GM18526 (cell line): ENCODE measurements around the gene CYSRT1.

Source experiments
- POLR2A ChIP-seq: IDR thresholded peaks from 3 replicates; pipeline ENCODE4 v1.6.1; 2011; ENCODE audit not compliant: insufficient read length; ENCODE audit errors: extremely low read depth

CYSRT1 gene

GRCh38 chr9:137272241-137273094 lies 47.5 kb downstream of the CYSRT1 start:
- no peak for TF ChIP-seq POLR2A

DNA sequence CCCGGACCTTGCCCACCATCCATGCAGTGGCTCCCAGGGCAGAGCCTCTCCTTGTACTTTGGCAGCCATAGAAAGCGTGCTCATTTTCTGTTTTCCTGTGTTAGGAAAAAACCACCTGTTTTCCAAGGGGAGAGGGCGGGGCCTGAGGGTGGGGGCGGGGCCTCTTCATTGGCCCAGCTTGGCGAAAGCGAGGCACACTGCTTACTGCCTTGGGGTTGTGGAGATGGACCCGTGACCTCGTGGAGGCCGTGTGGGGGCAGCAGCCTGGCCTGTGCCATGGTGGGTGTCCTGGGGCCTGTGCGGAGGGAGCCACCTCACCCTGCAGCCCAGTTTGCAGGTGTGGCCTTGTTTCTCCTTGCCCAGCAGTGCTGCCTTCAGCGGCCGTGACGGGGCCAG lies 48.1 kb downstream of the CYSRT1 start:
- TF ChIP-seq POLR2A: no peak

- no peak for TF ChIP-seq POLR2A
Observed at GRCh38 chr9:137273611-137274320, 48.8 kb downstream of the CYSRT1 start.

DNA sequence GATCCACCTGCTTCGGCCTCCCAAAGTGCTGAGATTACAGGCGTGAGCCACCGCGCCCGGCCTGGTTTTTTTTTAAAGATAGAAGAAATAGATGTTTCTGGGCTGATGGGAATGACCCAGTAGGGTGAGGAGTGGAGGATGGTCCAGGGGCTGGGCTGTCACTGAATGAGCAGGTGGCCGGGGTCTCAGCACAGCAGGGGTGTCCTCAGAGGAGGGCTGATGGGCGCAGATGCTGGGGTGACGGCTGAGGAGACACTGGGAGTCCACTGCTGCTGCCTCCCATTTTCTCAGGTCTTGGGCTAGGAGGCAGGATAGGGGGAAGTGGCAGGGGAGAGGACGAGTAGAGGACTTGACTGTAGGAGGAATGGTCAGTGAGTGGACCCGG lies 50.2 kb downstream of the CYSRT1 start:
- no peak for TF ChIP-seq POLR2A
